T-cell (primary cell): Measurements from ENCODE around the gene KLK13. TPM values are rescaled to one million over a fixed set of nuclear protein-coding genes. Genes with fewer than 3 reads are reported as not detected.

Source experiments
- ATAC-seq, 4 experiments: fragments of 200-7000 bp in 3 of 4; fragments of 150-1000 bp in 1 of 4; cut with Tn5 transposase; replicated peaks in 1 of 4; 1 replicate in 3 of 4; 2 replicates in 1 of 4; pipeline ENCODE4 v1.10.0; 2021; ENCODE audit warnings: moderate library complexity in 3 of 4, mild to moderate bottlenecking in 2 of 4, moderate number of reproducible peaks in 1 of 4
- CTCF ChIA-PET, 2 donors: fragments of 300-600 bp; sonication (Branson Sonifier 250); formaldehyde crosslinking; loops; one replicate each; lab custom pipeline; 2022; ENCODE audit warnings: antibody characterized with exemption in 2 of 2; lab: Charles Lee
- POLR2A ChIA-PET, 2 donors: fragments of 300-600 bp; sonication (Branson Sonifier 250); formaldehyde crosslinking; loops; one replicate each; lab custom pipeline; 2022; ENCODE audit warnings: antibody characterized with exemption in 2 of 2; lab: Charles Lee
- DNase-seq, 35 experiments: peaks; one replicate each; pipeline versions ENCODE4 v3.0.0 to v3.0.0-alpha.2; 2013 to 2023
- H3K27ac ChIP-seq: one replicate; pipeline ENCODE4 v1.5.1; 2013; ENCODE audit warnings: low read length
- H3K27me3 ChIP-seq, 2 experiments: replicated peaks in 1 of 2; 1 replicate in 1 of 2; 2 replicates in 1 of 2; pipeline versions ENCODE4 v1.6.1 to v1.7.0; 2013; ENCODE audit warnings: low read length in 1 of 2, mixed read lengths in 1 of 2; ENCODE audit not compliant: control insufficient read depth in 2 of 2, insufficient read depth in 2 of 2; ENCODE audit errors: extremely low read depth in 1 of 2
- H3K36me3 ChIP-seq, 2 donors: 1 replicate in 1 of 2; 2 replicates in 1 of 2; pipeline versions ENCODE4 v1.6.1 to v1.7.0; 2013; ENCODE audit warnings: low read length in 1 of 2; ENCODE audit not compliant: control insufficient read depth in 2 of 2, insufficient read depth in 1 of 2; ENCODE audit errors: extremely low read depth in 1 of 2
- H3K4me1 ChIP-seq, 2 experiments: 1 replicate in 1 of 2; 2 replicates in 1 of 2; pipeline versions ENCODE4 v1.6.1 to v1.7.0; 2013; ENCODE audit warnings: low read length in 2 of 2, mixed read lengths in 1 of 2; ENCODE audit not compliant: insufficient read depth in 2 of 2, control insufficient read depth in 1 of 2; ENCODE audit errors: extremely low read depth in 1 of 2
- H3K4me3 ChIP-seq, 2 donors: 1 replicate in 1 of 2; 2 replicates in 1 of 2; pipeline versions ENCODE4 v1.5.1 to v1.7.0; 2013; ENCODE audit warnings: mild to moderate bottlenecking in 2 of 2, low read length in 1 of 2, moderate library complexity in 1 of 2; ENCODE audit not compliant: control insufficient read depth in 1 of 2; ENCODE audit errors: extremely low read depth in 1 of 2
- H3K9me3 ChIP-seq: 2 replicates; pipeline ENCODE4 v1.7.0; 2013
- H3K27ac Mint-ChIP-seq, 2 donors: one replicate each; pipeline ENCODE4 v1.8.0; 2020 to 2021; ENCODE audit warnings: mild to moderate bottlenecking in 2 of 2, mixed read lengths in 2 of 2
- H3K27me3 Mint-ChIP-seq, 2 donors: one replicate each; pipeline ENCODE4 v1.8.0; 2021 to 2022; ENCODE audit warnings: mixed read lengths in 2 of 2
- H3K36me3 Mint-ChIP-seq: one replicate; pipeline ENCODE4 v1.8.0; 2021; ENCODE audit warnings: mixed read lengths
- H3K4me1 Mint-ChIP-seq, 3 donors: one replicate each; pipeline ENCODE4 v1.8.0; 2020 to 2022; ENCODE audit warnings: mixed read lengths in 3 of 3, mild to moderate bottlenecking in 1 of 3
- H3K4me3 Mint-ChIP-seq, 3 donors: one replicate each; pipeline ENCODE4 v1.8.0; 2020 to 2022; ENCODE audit warnings: mild to moderate bottlenecking in 3 of 3, mixed read lengths in 3 of 3, moderate library complexity in 3 of 3
- H3K9me3 Mint-ChIP-seq, 3 donors: one replicate each; pipeline ENCODE4 v1.8.0; 2020 to 2022; ENCODE audit warnings: mixed read lengths in 3 of 3
- WGBS: methylation state at CpG from one replicate; pipeline ENCODE4 v1.1.5; 2013; ENCODE audit warnings: missing lambda C conversion rate; ENCODE audit not compliant: insufficient coverage; 5-methylcytosine and 5-hydroxymethylcytosine counted together
- total RNA-seq, 35 experiments: library from RNA in 6 of 35; stranded (reverse) in 6 of 35; fragments of 120-200 nt in 1 of 35; gene quantifications; one replicate each; pipeline versions ENCODE4 v1.2.1 to v1.2.4 and lab custom pipeline; 2013 to 2026

Gene KLK13
- total RNA-seq, 5 donors from 2014 or later (not counting 1 experiment from before 2014, with no cell fraction given) = not detected

GRCh38 chr19:51094696-51095279 lies 29.9 kb upstream of the KLK13 start:
- Mint-ChIP-seq H3K27ac (no peak overlapping the region), H3K36me3 (peaks cover 13% of the 10 kb centered on the region), H3K9me3 (no peaks in the 10 kb centered on the region), H3K4me3 (no peak overlapping the region), H3K4me1 (peaks cover 18 to 23% (median 22%) of the 10 kb centered on the region in 3 donors), H3K27me3 (no peaks in the 10 kb centered on the region)
- H3K27ac ChIP-seq = no peak overlapping the region
- H3K9me3 ChIP-seq = no peaks in the 10 kb centered on the region
- no peak overlapping the region for H3K4me3 ChIP-seq
- POLR2A ChIA-PET = no interaction called here
- WGBS = 46% methylated on average over 9 of the region's 15 CpGs
- CTCF ChIA-PET = no interaction called here
- H3K27me3 ChIP-seq = no peaks in the 10 kb centered on the region
- DNase-seq (peak in 19 of 35 experiments; percentile 9 to 61 (median 21)), ATAC-seq (no peak)
- H3K4me1 ChIP-seq = peaks cover 3 to 22% of the 10 kb centered on the region in 2 experiments
- peaks cover 2 to 12% of the 10 kb centered on the region in 2 donors for H3K36me3 ChIP-seq

GRCh38 chr19:51093510-51094345 lies 28.8 kb upstream of the KLK13 start:
- ChIA-PET POLR2A (no interaction called here), CTCF (no interaction called here)
- ATAC-seq (no peak), DNase-seq (no peak)
- no peak overlapping the region for H3K4me3 Mint-ChIP-seq
- Histone ChIP-seq H3K9me3 (no peaks in the 10 kb centered on the region), H3K27me3 (no peaks in the 10 kb centered on the region), H3K4me3 (no peak overlapping the region), H3K27ac (no peak overlapping the region), H3K36me3 (peaks cover 2 to 8% of the 10 kb centered on the region in 2 donors), H3K4me1 (peaks cover 3 to 20% of the 10 kb centered on the region in 2 experiments)
- no peaks in the 10 kb centered on the region for H3K27me3 Mint-ChIP-seq
- H3K27ac Mint-ChIP-seq = no peak overlapping the region
- 86% methylated on average over 14 of the region's 22 CpGs for WGBS
- H3K9me3 Mint-ChIP-seq = no peaks in the 10 kb centered on the region
- peaks cover 14 to 17% (median 17%) of the 10 kb centered on the region in 3 donors for H3K4me1 Mint-ChIP-seq
- peaks cover 8% of the 10 kb centered on the region for H3K36me3 Mint-ChIP-seq

- H3K4me1 Mint-ChIP-seq = peaks cover 14 to 17% (median 17%) of the 10 kb centered on the region in 3 donors
- no peaks in the 10 kb centered on the region for H3K27me3 ChIP-seq
- H3K27ac ChIP-seq = no peak overlapping the region
- H3K9me3 ChIP-seq = no peaks in the 10 kb centered on the region
- peaks cover 3 to 18% of the 10 kb centered on the region in 2 experiments for H3K4me1 ChIP-seq
- ATAC-seq (no peak), DNase-seq (no peak)
- ChIA-PET POLR2A (no interaction called here), CTCF (no interaction called here)
- no peak overlapping the region for H3K4me3 ChIP-seq
- no peaks in the 10 kb centered on the region for H3K9me3 Mint-ChIP-seq
- no peak overlapping the region for H3K4me3 Mint-ChIP-seq
- no peak overlapping the region for H3K27ac Mint-ChIP-seq
- WGBS = 95% methylated on average over 4 of the region's 8 CpGs
- peaks cover 2 to 5% of the 10 kb centered on the region in 2 donors for H3K36me3 ChIP-seq
- H3K27me3 Mint-ChIP-seq = no peaks in the 10 kb centered on the region
- H3K36me3 Mint-ChIP-seq = peaks cover 8% of the 10 kb centered on the region
Observed at GRCh38 chr19:51093101-51093500, 28.2 kb upstream of the KLK13 start.

GRCh38 chr19:51091895-51092873 lies 27.3 kb upstream of the KLK13 start:
- H3K27ac ChIP-seq = no peak overlapping the region
- CTCF ChIA-PET = interaction anchor here in 1 of 2 donors (0.6 to 0.7 kb wide), 2 partner anchors 20 to 57 kb away, joined by 3 to 4 read pairs; no protein-coding TSS in a partner anchor
- Mint-ChIP-seq H3K4me1 (peaks cover 7 to 16% (median 10%) of the 10 kb centered on the region in 3 donors), H3K9me3 (no peaks in the 10 kb centered on the region), H3K36me3 (peaks cover 8% of the 10 kb centered on the region), H3K27ac (no peak overlapping the region), H3K27me3 (no peaks in the 10 kb centered on the region), H3K4me3 (no peak overlapping the region)
- H3K4me1 ChIP-seq = peaks cover 3 to 9% of the 10 kb centered on the region in 2 experiments
- H3K27me3 ChIP-seq = no peaks in the 10 kb centered on the region
- 82% methylated on average over 13 of the region's 16 CpGs for WGBS
- no peaks in the 10 kb centered on the region for H3K9me3 ChIP-seq
- POLR2A ChIA-PET = no interaction called here
- ATAC-seq (no peak), DNase-seq (no peak)
- no peak overlapping the region for H3K4me3 ChIP-seq
- peaks cover 0 to 2% of the 10 kb centered on the region in 2 donors for H3K36me3 ChIP-seq

- H3K9me3 Mint-ChIP-seq = no peaks in the 10 kb centered on the region
- 90% methylated on average over 8 of the region's 10 CpGs for WGBS
- no peak overlapping the region for H3K4me3 Mint-ChIP-seq
- H3K4me1 Mint-ChIP-seq = peaks cover 0 to 9% (median 3%) of the 10 kb centered on the region in 3 donors
- H3K4me1 ChIP-seq = peaks cover 0 to 3% of the 10 kb centered on the region in 2 experiments
- H3K36me3 Mint-ChIP-seq = peaks cover 3% of the 10 kb centered on the region
- no peaks in the 10 kb centered on the region for H3K27me3 Mint-ChIP-seq
- DNase-seq (no peak), ATAC-seq (no peak)
- no peak overlapping the region for H3K27ac ChIP-seq
- H3K9me3 ChIP-seq = no peaks in the 10 kb centered on the region
- CTCF ChIA-PET = interaction anchor here in 1 of 2 donors (0.7 kb wide), 1 partner anchor 22 kb away, joined by 4 read pairs; no protein-coding TSS in a partner anchor
- POLR2A ChIA-PET = no interaction called here
- H3K36me3 ChIP-seq = peaks cover 0 to 4% of the 10 kb centered on the region in 2 donors
- H3K27ac Mint-ChIP-seq = no peak overlapping the region
- no peaks in the 10 kb centered on the region for H3K27me3 ChIP-seq
- no peak overlapping the region for H3K4me3 ChIP-seq
Observed at GRCh38 chr19:51091126-51091525, 26.2 kb upstream of the KLK13 start.
